Transverse colon (tissue), 4 donors: ENCODE data around the gene TMCC3.

Experiments used
- EP300 ChIP-seq: sonication (generic); formaldehyde crosslinking; IDR thresholded peaks from one replicate; pipeline ENCODE4 v1.6.1; 2017; ENCODE audit warnings: antibody characterized with exemption, low read depth
- POLR2A ChIP-seq: fragments of 450-650 bp; IDR thresholded peaks from one replicate; pipeline ENCODE4 v1.6.1; 2016; ENCODE audit warnings: antibody characterized with exemption, mild to moderate bottlenecking, moderate library complexity
- POLR2AphosphoS5 ChIP-seq, 3 donors: sonication (generic); formaldehyde crosslinking; IDR thresholded peaks; one replicate each; pipeline ENCODE4 v1.6.1; 2016; ENCODE audit warnings: antibody characterized with exemption in 3 of 3
- TF ChIP-seq, protein P1 (sequence below), 5 experiments: fragments of 200-600 bp in 3 of 5; fragments of 450-650 bp in 2 of 5; sonication (generic) in 3 of 5; IDR thresholded peaks; 1 replicate in 2 of 5; 2 replicates in 3 of 5; pipeline ENCODE4 v1.5.1; 2016 to 2017; ENCODE audit warnings: antibody characterized with exemption in 5 of 5, inconsistent platforms in 3 of 5, mild to moderate bottlenecking in 2 of 5, moderate library complexity in 1 of 5

DNA sequence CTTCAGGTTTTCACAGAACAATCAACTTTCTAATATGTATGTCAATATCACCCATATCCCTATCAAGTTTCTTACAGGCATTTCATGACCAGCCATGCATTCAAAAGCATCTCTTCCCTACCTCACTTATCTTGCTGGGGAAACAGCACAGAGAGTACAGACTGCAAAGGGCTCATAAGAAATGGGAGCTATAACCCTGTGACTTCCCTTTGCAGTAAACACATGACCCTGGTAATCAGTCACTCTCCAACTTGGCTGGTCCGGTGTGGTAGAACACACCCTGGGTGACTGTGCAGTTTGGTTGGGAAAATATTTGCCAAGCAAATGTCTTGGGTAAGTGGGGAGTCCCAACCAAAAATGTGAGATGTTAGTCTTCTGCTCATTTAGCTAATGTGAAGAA is 49.4 kb upstream of the TMCC3 start:
- TF ChIP-seq, protein P1, sequence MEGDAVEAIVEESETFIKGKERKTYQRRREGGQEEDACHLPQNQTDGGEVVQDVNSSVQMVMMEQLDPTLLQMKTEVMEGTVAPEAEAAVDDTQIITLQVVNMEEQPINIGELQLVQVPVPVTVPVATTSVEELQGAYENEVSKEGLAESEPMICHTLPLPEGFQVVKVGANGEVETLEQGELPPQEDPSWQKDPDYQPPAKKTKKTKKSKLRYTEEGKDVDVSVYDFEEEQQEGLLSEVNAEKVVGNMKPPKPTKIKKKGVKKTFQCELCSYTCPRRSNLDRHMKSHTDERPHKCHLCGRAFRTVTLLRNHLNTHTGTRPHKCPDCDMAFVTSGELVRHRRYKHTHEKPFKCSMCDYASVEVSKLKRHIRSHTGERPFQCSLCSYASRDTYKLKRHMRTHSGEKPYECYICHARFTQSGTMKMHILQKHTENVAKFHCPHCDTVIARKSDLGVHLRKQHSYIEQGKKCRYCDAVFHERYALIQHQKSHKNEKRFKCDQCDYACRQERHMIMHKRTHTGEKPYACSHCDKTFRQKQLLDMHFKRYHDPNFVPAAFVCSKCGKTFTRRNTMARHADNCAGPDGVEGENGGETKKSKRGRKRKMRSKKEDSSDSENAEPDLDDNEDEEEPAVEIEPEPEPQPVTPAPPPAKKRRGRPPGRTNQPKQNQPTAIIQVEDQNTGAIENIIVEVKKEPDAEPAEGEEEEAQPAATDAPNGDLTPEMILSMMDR (IDR thresholded peaks at IDR 0.05) = no peak
- no peak for TF ChIP-seq POLR2A
- no peak for TF ChIP-seq POLR2AphosphoS5 (IDR thresholded peaks at IDR 0.05)
- TF ChIP-seq EP300 = no peak
